ENCODE data around the gene PADI6. TPM values are rescaled to one million over a fixed set of nuclear protein-coding genes. Genes with fewer than 3 reads are reported as not detected.

The PADI6 gene
- total RNA-seq, 4 donors from 2014 or later = 0.55 TPM; not detected in 3

- no peaks in the 10 kb centered on the region for H3K9me3 ChIP-seq
- no peaks in the 10 kb centered on the region for H3K36me3 ChIP-seq
- H3K4me3 ChIP-seq = no peak overlapping the region
- no peak for TF ChIP-seq POLR2A (IDR thresholded peaks at IDR 0.05)
- TF ChIP-seq CTCF (IDR thresholded peaks at IDR 0.05) = no peak
- H3K4me1 ChIP-seq = no peaks in the 10 kb centered on the region
- no peaks in the 10 kb centered on the region for H3K27me3 ChIP-seq
- H3K27ac ChIP-seq = no peak overlapping the region
- intact Hi-C loops (cut with DNase I; ENCODE audit: low total_unique reads) = no loop called here
- DNase-seq = no peak
These were observed 8.6 kb upstream of the PADI6 start for GRCh38 chr1:17363351-17363750.

GRCh38 chr1:17363771-17364170 is 8.2 kb upstream of the PADI6 start:
- no peak overlapping the region for H3K27ac ChIP-seq
- intact Hi-C loops (cut with DNase I; ENCODE audit: low total_unique reads) = no loop called here
- no peaks in the 10 kb centered on the region for H3K27me3 ChIP-seq
- no peak for DNase-seq
- no peaks in the 10 kb centered on the region for H3K36me3 ChIP-seq
- TF ChIP-seq POLR2A (IDR thresholded peaks at IDR 0.05) (no peak), CTCF (IDR thresholded peaks at IDR 0.05) (no peak)
- no peaks in the 10 kb centered on the region for H3K4me1 ChIP-seq
- H3K9me3 ChIP-seq = no peaks in the 10 kb centered on the region
- H3K4me3 ChIP-seq = no peak overlapping the region

- DNase-seq = no peak
- TF ChIP-seq POLR2A (IDR thresholded peaks at IDR 0.05) = no peak
- Histone ChIP-seq H3K4me3 (no peak overlapping the region), H3K27ac (no peak overlapping the region), H3K36me3 (no peaks in the 10 kb centered on the region), H3K27me3 (no peaks in the 10 kb centered on the region), H3K9me3 (no peaks in the 10 kb centered on the region), H3K4me1 (no peaks in the 10 kb centered on the region)
- intact Hi-C loops (cut with DNase I; ENCODE audit: low total_unique reads) = no loop called here
These were observed 6.7 kb upstream of the PADI6 start for GRCh38 chr1:17365293-17365692.

GRCh38 chr1:17369466-17369865 is 2.5 kb upstream of the PADI6 start:
- no peak for DNase-seq
- no peaks in the 10 kb centered on the region for H3K4me1 ChIP-seq
- no peaks in the 10 kb centered on the region for H3K27me3 ChIP-seq
- no peaks in the 10 kb centered on the region for H3K36me3 ChIP-seq
- H3K9me3 ChIP-seq = no peaks in the 10 kb centered on the region
- intact Hi-C loops (cut with DNase I; ENCODE audit: low total_unique reads) = no loop called here
- TF ChIP-seq POLR2A (IDR thresholded peaks at IDR 0.05) (no peak), CTCF (IDR thresholded peaks at IDR 0.05) (no peak)
- H3K4me3 ChIP-seq = no peak overlapping the region
- no peak overlapping the region for H3K27ac ChIP-seq

GRCh38 chr1:17370618-17371017 is 1.4 kb upstream of the PADI6 start:
- no peak for DNase-seq
- intact Hi-C loops (cut with DNase I; ENCODE audit: low total_unique reads) = no loop called here
- Histone ChIP-seq H3K9me3 (no peaks in the 10 kb centered on the region), H3K4me3 (no peak overlapping the region), H3K27me3 (no peaks in the 10 kb centered on the region), H3K27ac (no peak overlapping the region), H3K4me1 (no peaks in the 10 kb centered on the region), H3K36me3 (no peaks in the 10 kb centered on the region)
- TF ChIP-seq CTCF (IDR thresholded peaks at IDR 0.05) (no peak), POLR2A (IDR thresholded peaks at IDR 0.05) (no peak)

- no peak for DNase-seq
- Histone ChIP-seq H3K4me1 (no peaks in the 10 kb centered on the region), H3K36me3 (no peaks in the 10 kb centered on the region), H3K27ac (no peak overlapping the region), H3K4me3 (no peak overlapping the region), H3K27me3 (no peaks in the 10 kb centered on the region), H3K9me3 (no peaks in the 10 kb centered on the region)
- no peak for TF ChIP-seq CTCF (IDR thresholded peaks at IDR 0.05)
- no peak for TF ChIP-seq POLR2A (IDR thresholded peaks at IDR 0.05)
- intact Hi-C loops (cut with DNase I; ENCODE audit: low total_unique reads) = no loop called here
These were observed 959 bp downstream of the PADI6 start for GRCh38 chr1:17372955-17373354.
